Neuronal stem cell (in vitro differentiated cells): ENCODE data around the gene TMEM59.

ENCODE experiments used
- DNase-seq: peaks from one replicate; pipeline ENCODE4 v3.0.0-alpha.2; 2013; ENCODE audit warnings: low spot score
- H2AFZ ChIP-seq: one replicate; pipeline ENCODE4 v1.6.1; 2013; ENCODE audit warnings: mild to moderate bottlenecking, low read length, inconsistent platforms
- H2AK5ac ChIP-seq: 2 replicates; pipeline ENCODE4 v1.6.1; 2013; ENCODE audit warnings: low read depth, mild to moderate bottlenecking, inconsistent platforms, low read length, moderate library complexity, mixed read lengths
- H2BK120ac ChIP-seq: 2 replicates; pipeline ENCODE4 v1.6.1; 2013; ENCODE audit warnings: low read depth, mild to moderate bottlenecking, inconsistent platforms, low read length, moderate library complexity, mixed read lengths
- H2BK12ac ChIP-seq: one replicate; pipeline ENCODE4 v1.6.1; 2013; ENCODE audit warnings: low read length, inconsistent platforms
- H2BK15ac ChIP-seq: 2 replicates; pipeline ENCODE4 v1.6.1; 2013; ENCODE audit warnings: mild to moderate bottlenecking, low read length, inconsistent platforms, mixed read lengths
- H2BK5ac ChIP-seq: one replicate; pipeline ENCODE4 v1.6.1; 2013; ENCODE audit warnings: inconsistent platforms, mild to moderate bottlenecking, low read length, moderate library complexity
- H3K14ac ChIP-seq: one replicate; pipeline ENCODE4 v1.6.1; 2013; ENCODE audit warnings: low read length, inconsistent platforms
- H3K18ac ChIP-seq: 2 replicates; pipeline ENCODE4 v1.6.1; 2013; ENCODE audit warnings: low read length, inconsistent platforms
- H3K23ac ChIP-seq: 2 replicates; pipeline ENCODE4 v1.6.1; 2013; ENCODE audit warnings: low read depth, mild to moderate bottlenecking, mixed read lengths, low read length, inconsistent platforms; ENCODE audit not compliant: poor library complexity
- H3K27ac ChIP-seq: replicated peaks from 3 replicates; pipeline ENCODE4 v1.5.1; 2013; ENCODE audit warnings: low read length, inconsistent platforms
- H3K27me3 ChIP-seq, 3 experiments: 2 replicates each; pipeline ENCODE4 v1.6.1; 2013; ENCODE audit warnings: low read length in 3 of 3, mild to moderate bottlenecking in 2 of 3, inconsistent platforms in 1 of 3, low read depth in 1 of 3, mixed read lengths in 1 of 3, moderate library complexity in 1 of 3; ENCODE audit not compliant: control insufficient read depth in 3 of 3, insufficient read depth in 3 of 3
- H3K36me3 ChIP-seq, 2 donors: replicated peaks in 1 of 2; 2 replicates each; pipeline ENCODE4 v1.6.1; 2013; ENCODE audit warnings: low read length in 2 of 2; ENCODE audit not compliant: control insufficient read depth in 2 of 2, insufficient read depth in 2 of 2
- H3K4ac ChIP-seq: 2 replicates; pipeline ENCODE4 v1.6.1; 2013; ENCODE audit warnings: inconsistent platforms, mild to moderate bottlenecking, low read length, moderate library complexity
- H3K4me1 ChIP-seq, 2 donors: 1 replicate in 1 of 2; 2 replicates in 1 of 2; pipeline ENCODE4 v1.6.1; 2013; ENCODE audit warnings: low read length in 2 of 2, low read depth in 1 of 2; ENCODE audit not compliant: control insufficient read depth in 2 of 2, insufficient read depth in 1 of 2
- H3K4me2 ChIP-seq: one replicate; pipeline ENCODE4 v1.6.1; 2013; ENCODE audit warnings: mild to moderate bottlenecking, low read length, inconsistent platforms; ENCODE audit not compliant: insufficient read depth, poor library complexity, severe bottlenecking
- H3K4me3 ChIP-seq, 2 donors: 2 replicates each; pipeline ENCODE4 v1.5.1; 2013; ENCODE audit warnings: low read length in 2 of 2, mild to moderate bottlenecking in 2 of 2, inconsistent platforms in 1 of 2, moderate library complexity in 1 of 2
- H3K79me1 ChIP-seq: one replicate; pipeline ENCODE4 v1.6.1; 2013; ENCODE audit warnings: low read depth, mild to moderate bottlenecking, inconsistent platforms, low read length, moderate library complexity
- H3K9ac ChIP-seq: one replicate; pipeline ENCODE4 v1.6.1; 2013; ENCODE audit warnings: mild to moderate bottlenecking, low read depth, low read length, inconsistent platforms; ENCODE audit not compliant: poor library complexity
- H3K9me3 ChIP-seq, 2 donors: replicated peaks in 1 of 2; 2 replicates each; pipeline versions ENCODE3 to v1.6.1; 2013; ENCODE audit warnings: low read length in 2 of 2, mild to moderate bottlenecking in 2 of 2, inconsistent platforms in 1 of 2, low read depth in 1 of 2, mixed read lengths in 1 of 2, moderate library complexity in 1 of 2; ENCODE audit not compliant: control insufficient read depth in 2 of 2, insufficient read depth in 1 of 2
- H4K8ac ChIP-seq: one replicate; pipeline ENCODE4 v1.6.1; 2013; ENCODE audit warnings: low read depth, mild to moderate bottlenecking, inconsistent platforms, low read length, moderate library complexity
- H4K91ac ChIP-seq: one replicate; pipeline ENCODE4 v1.6.1; 2013; ENCODE audit warnings: low read length, low read depth, mild to moderate bottlenecking, inconsistent platforms; ENCODE audit not compliant: poor library complexity
- WGBS, 2 donors: extraction: QIAGEN DNeasy Blood & Tissue Kit; methylation state at CpG; one replicate each; pipeline ENCODE4 v1.1.7; 2013; ENCODE audit warnings: missing lambda C conversion rate in 2 of 2, mixed read lengths in 1 of 2; ENCODE audit not compliant: insufficient read length in 2 of 2, insufficient replicate concordance in 1 of 2; ENCODE audit errors: extremely low coverage in 2 of 2; 5-methylcytosine and 5-hydroxymethylcytosine counted together

TMEM59 gene

GRCh38 chr1:54012008-54012325 is 41.0 kb downstream of the TMEM59 start:
- Histone ChIP-seq H2BK5ac (no peak overlapping the region), H2AFZ (no peak overlapping the region), H3K36me3 (no peaks in the 10 kb centered on the region), H3K4me1 (peaks cover 0 to 1% of the 10 kb centered on the region in 2 donors), H3K9me3 (no peaks in the 10 kb centered on the region), H2AK5ac (peak overlapping the region; percentile 57), H3K23ac (no peak overlapping the region), H2BK15ac (no peak overlapping the region), H3K27ac (no peak overlapping the region), H3K14ac (peak overlapping the region; percentile 50), H2BK12ac (no peak overlapping the region), H4K8ac (no peak overlapping the region), H2BK120ac (no peak overlapping the region), H3K9ac (no peak overlapping the region), H3K4me3 (no peak overlapping the region), H3K79me1 (no peaks in the 10 kb centered on the region), H3K4ac (no peak overlapping the region), H3K27me3 (peaks cover 0 to 34% (median 0%) of the 10 kb centered on the region in 3 experiments), H3K4me2 (no peak overlapping the region), H3K18ac (no peak overlapping the region), H4K91ac (no peak overlapping the region)
- DNase-seq = no peak
- whole genome bisulfite sequencing, 2 donors = no CpG with 5 or more reads among the region's 9 CpGs

GRCh38 chr1:54011316-54012007 is 41.5 kb downstream of the TMEM59 start:
- no peak overlapping the region for H2BK5ac ChIP-seq

GRCh38 chr1:54010415-54011117 is 42.4 kb downstream of the TMEM59 start:
- Histone ChIP-seq H3K79me1 (no peaks in the 10 kb centered on the region), H3K4me2 (no peak overlapping the region), H3K27me3 (peaks cover 0 to 37% (median 0%) of the 10 kb centered on the region in 3 experiments), H2BK5ac (no peak overlapping the region), H2AK5ac (no peak overlapping the region), H2AFZ (no peak overlapping the region), H4K8ac (no peak overlapping the region), H2BK15ac (no peak overlapping the region), H3K4me1 (peaks cover 0 to 1% of the 10 kb centered on the region in 2 donors), H3K9me3 (no peaks in the 10 kb centered on the region), H2BK120ac (no peak overlapping the region), H3K9ac (no peak overlapping the region), H3K18ac (no peak overlapping the region), H3K4me3 (no peak overlapping the region), H2BK12ac (no peak overlapping the region), H3K27ac (no peak overlapping the region), H3K23ac (no peak overlapping the region), H4K91ac (no peak overlapping the region), H3K14ac (no peak overlapping the region), H3K36me3 (no peaks in the 10 kb centered on the region), H3K4ac (no peak overlapping the region)
- no peak for DNase-seq
- no CpG with 5 or more reads among the region's 5 CpGs for WGBS, 2 donors

More at GRCh38 chr1:54011316-54012007, 41.5 kb downstream of the TMEM59 start:
- no peak overlapping the region for H2BK120ac ChIP-seq
- H3K4me2 ChIP-seq = no peak overlapping the region
- H3K9me3 ChIP-seq = no peaks in the 10 kb centered on the region
- no peak overlapping the region for H3K4me3 ChIP-seq
- H2AK5ac ChIP-seq = peak overlapping the region; percentile 57
- no peak overlapping the region for H3K18ac ChIP-seq
- H3K9ac ChIP-seq = no peak overlapping the region
- H4K91ac ChIP-seq = no peak overlapping the region
- no peaks in the 10 kb centered on the region for H3K36me3 ChIP-seq
- no peaks in the 10 kb centered on the region for H3K79me1 ChIP-seq
- H2AFZ ChIP-seq = no peak overlapping the region
- no peak overlapping the region for H2BK15ac ChIP-seq
- peaks cover 0 to 1% of the 10 kb centered on the region in 2 donors for H3K4me1 ChIP-seq
- no peak overlapping the region for H4K8ac ChIP-seq
- DNase-seq = no peak
- no peak overlapping the region for H3K4ac ChIP-seq
- WGBS, 2 donors = no CpG with 5 or more reads among the region's 9 CpGs
- H3K27me3 ChIP-seq = peaks cover 0 to 35% (median 0%) of the 10 kb centered on the region in 3 experiments
- H3K27ac ChIP-seq = no peak overlapping the region
- no peak overlapping the region for H3K23ac ChIP-seq
- H2BK12ac ChIP-seq = no peak overlapping the region
- H3K14ac ChIP-seq = no peak overlapping the region

- Histone ChIP-seq H2BK5ac (no peak overlapping the region), H4K91ac (no peak overlapping the region), H3K18ac (no peak overlapping the region), H3K4me3 (no peak overlapping the region), H3K27ac (no peak overlapping the region), H2BK12ac (no peak overlapping the region), H2BK15ac (no peak overlapping the region), H3K4me2 (no peak overlapping the region), H2BK120ac (no peak overlapping the region), H3K79me1 (no peaks in the 10 kb centered on the region), H2AK5ac (no peak overlapping the region), H2AFZ (no peak overlapping the region), H3K36me3 (no peaks in the 10 kb centered on the region), H4K8ac (peak overlapping the region; percentile 33), H3K9me3 (peaks cover 0 to 3% of the 10 kb centered on the region in 2 donors), H3K9ac (no peak overlapping the region), H3K4ac (no peak overlapping the region), H3K23ac (no peak overlapping the region), H3K27me3 (peaks cover 0 to 33% (median 0%) of the 10 kb centered on the region in 3 experiments), H3K4me1 (peaks cover 0 to 1% of the 10 kb centered on the region in 2 donors), H3K14ac (no peak overlapping the region)
- WGBS, 2 donors = no CpG with 5 or more reads among the region's 4 CpGs
- DNase-seq = no peak
Measured at GRCh38 chr1:54009406-54009805, 43.6 kb downstream of the TMEM59 start.
